H9 (cell line): ENCODE data around the gene EFCAB6. TPM values are rescaled to one million over a fixed set of nuclear protein-coding genes. Genes with fewer than 3 reads are reported as not detected.

ENCODE experiments used
- DNase-seq: peaks from one replicate; pipeline ENCODE4 v3.0.0-alpha.2; 2017
- H2AFZ ChIP-seq: one replicate; pipeline ENCODE4 v1.6.1; 2013; ENCODE audit warnings: mild to moderate bottlenecking, low read length, control low read depth, moderate library complexity
- H2AK5ac ChIP-seq: 2 replicates; pipeline ENCODE4 v1.6.1; 2013; ENCODE audit warnings: low read length, control low read depth, mixed read lengths; ENCODE audit not compliant: insufficient read length
- H2BK120ac ChIP-seq: one replicate; pipeline ENCODE4 v1.6.1; 2013; ENCODE audit warnings: low read depth, mild to moderate bottlenecking, low read length, control low read depth, inconsistent platforms; ENCODE audit not compliant: poor library complexity, severe bottlenecking
- H2BK12ac ChIP-seq: 2 replicates; pipeline ENCODE4 v1.6.1; 2013; ENCODE audit warnings: low read length, control low read depth, mixed read lengths, low read depth; ENCODE audit not compliant: insufficient read length
- H2BK15ac ChIP-seq: 2 replicates; pipeline ENCODE4 v1.6.1; 2013; ENCODE audit warnings: low read depth, low read length, control low read depth
- H2BK20ac ChIP-seq: one replicate; pipeline ENCODE4 v1.6.1; 2013; ENCODE audit warnings: low read depth, mild to moderate bottlenecking, low read length, control low read depth, inconsistent platforms; ENCODE audit not compliant: poor library complexity, severe bottlenecking
- H2BK5ac ChIP-seq: 2 replicates; pipeline ENCODE4 v1.6.1; 2013; ENCODE audit warnings: low read length, control low read depth, mixed read lengths; ENCODE audit not compliant: insufficient read length
- H3K14ac ChIP-seq: 2 replicates; pipeline ENCODE4 v1.6.1; 2013; ENCODE audit warnings: low read length, control low read depth; ENCODE audit not compliant: insufficient read depth
- H3K18ac ChIP-seq: 2 replicates; pipeline ENCODE4 v1.6.1; 2013; ENCODE audit warnings: low read depth, mild to moderate bottlenecking, mixed read lengths, low read length, control low read depth; ENCODE audit not compliant: insufficient read length
- H3K23ac ChIP-seq: 2 replicates; pipeline ENCODE4 v1.6.1; 2013; ENCODE audit warnings: low read length, control low read depth, mixed read lengths, low read depth; ENCODE audit not compliant: insufficient read length
- H3K23me2 ChIP-seq: 2 replicates; pipeline ENCODE4 v1.6.1; 2013; ENCODE audit warnings: low read depth, mild to moderate bottlenecking, mixed read lengths, low read length, control low read depth; ENCODE audit not compliant: insufficient read length, poor library complexity, severe bottlenecking
- H3K27ac ChIP-seq: 2 replicates; pipeline ENCODE4 v1.5.1; 2013; ENCODE audit warnings: low read length, control low read depth, mixed read lengths, low read depth; ENCODE audit not compliant: insufficient read length
- H3K27me3 ChIP-seq: 2 replicates; pipeline ENCODE4 v1.6.1; 2013; ENCODE audit warnings: low read length, control low read depth, inconsistent platforms; ENCODE audit not compliant: insufficient read depth
- H3K4ac ChIP-seq: 2 replicates; pipeline ENCODE4 v1.6.1; 2013; ENCODE audit warnings: low read depth, mild to moderate bottlenecking, control low read depth, inconsistent platforms, low read length, moderate library complexity
- H3K4me1 ChIP-seq: 2 replicates; pipeline ENCODE4 v1.6.1; 2013; ENCODE audit warnings: low read length, control low read depth, inconsistent platforms; ENCODE audit not compliant: insufficient read depth
- H3K4me2 ChIP-seq: 2 replicates; pipeline ENCODE4 v1.6.1; 2013; ENCODE audit warnings: low read length, control low read depth, mixed read lengths; ENCODE audit not compliant: insufficient read length, insufficient read depth
- H3K56ac ChIP-seq: 2 replicates; pipeline ENCODE4 v1.6.1; 2013; ENCODE audit warnings: low read depth, mild to moderate bottlenecking, mixed read lengths, low read length, control low read depth; ENCODE audit not compliant: insufficient read length
- H3K79me1 ChIP-seq: 2 replicates; pipeline ENCODE4 v1.6.1; 2013; ENCODE audit warnings: low read depth, mild to moderate bottlenecking, moderate library complexity, low read length, control low read depth, inconsistent platforms; ENCODE audit not compliant: insufficient read depth, poor library complexity, severe bottlenecking
- H3K79me2 ChIP-seq: 2 replicates; pipeline ENCODE4 v1.6.1; 2013; ENCODE audit warnings: low read length, control low read depth, inconsistent platforms; ENCODE audit not compliant: insufficient read depth
- H3K9ac ChIP-seq: 2 replicates; pipeline ENCODE4 v1.6.1; 2013; ENCODE audit warnings: low read length, control low read depth, mixed read lengths; ENCODE audit not compliant: insufficient read length; ENCODE audit errors: extremely low read depth
- H3K9me3 ChIP-seq: one replicate; pipeline ENCODE4 v1.6.1; 2013; ENCODE audit warnings: low read depth, low read length, inconsistent platforms; ENCODE audit not compliant: control insufficient read depth
- H3T11ph ChIP-seq: one replicate; pipeline ENCODE4 v1.6.1; 2013; ENCODE audit warnings: mild to moderate bottlenecking, low read length, control low read depth, inconsistent platforms
- H4K20me1 ChIP-seq: one replicate; pipeline ENCODE4 v1.6.1; 2013; ENCODE audit not compliant: control insufficient read depth, insufficient read length, insufficient read depth
- H4K5ac ChIP-seq: 2 replicates; pipeline ENCODE4 v1.6.1; 2013; ENCODE audit warnings: low read depth, mild to moderate bottlenecking, mixed read lengths, low read length, control low read depth; ENCODE audit not compliant: insufficient read length
- H4K8ac ChIP-seq: replicated peaks from 2 replicates; pipeline ENCODE4 v1.6.1; 2013; ENCODE audit warnings: low read length, control low read depth, mixed read lengths, low read depth; ENCODE audit not compliant: insufficient read length
- H4K91ac ChIP-seq: 2 replicates; pipeline ENCODE4 v1.6.1; 2013; ENCODE audit warnings: low read depth, mild to moderate bottlenecking, moderate library complexity, mixed read lengths, low read length, control low read depth; ENCODE audit not compliant: insufficient read length
- H3K27ac Mint-ChIP-seq, 3 experiments: 2 replicates in 2 of 3; 3 replicates in 1 of 3; pipeline ENCODE4 v1.8.0; 2020 to 2021; ENCODE audit warnings: mixed read lengths in 3 of 3, mild to moderate bottlenecking in 1 of 3, moderate library complexity in 1 of 3
- H3K27me3 Mint-ChIP-seq: 2 replicates; pipeline ENCODE4 v1.8.0; 2021; ENCODE audit warnings: low read depth, mild to moderate bottlenecking, moderate library complexity, mixed read lengths
- H3K36me3 Mint-ChIP-seq, 3 experiments: 2 replicates in 2 of 3; 3 replicates in 1 of 3; pipeline ENCODE4 v1.8.0; 2020 to 2021; ENCODE audit warnings: low read depth in 3 of 3, mixed read lengths in 3 of 3; ENCODE audit not compliant: insufficient read depth in 1 of 3
- H3K4me1 Mint-ChIP-seq, 2 experiments: 2 replicates each; pipeline ENCODE4 v1.8.0; 2020; ENCODE audit warnings: mixed read lengths in 2 of 2
- H3K4me3 Mint-ChIP-seq, 2 experiments: 2 replicates in 1 of 2; 3 replicates in 1 of 2; pipeline ENCODE4 v1.8.0; 2020 to 2021; ENCODE audit warnings: mild to moderate bottlenecking in 2 of 2, mixed read lengths in 2 of 2, moderate library complexity in 1 of 2
- H3K9me3 Mint-ChIP-seq, 2 experiments: 2 replicates in 1 of 2; 3 replicates in 1 of 2; pipeline ENCODE4 v1.8.0; 2020; ENCODE audit warnings: mild to moderate bottlenecking in 2 of 2, mixed read lengths in 2 of 2, moderate library complexity in 1 of 2
- WGBS: extraction: QIAGEN DNeasy Blood & Tissue Kit; methylation state at CpG from one replicate; pipeline ENCODE4 v1.1.7; 2013; ENCODE audit warnings: missing lambda C conversion rate, low lambda C conversion rate, mixed read lengths; ENCODE audit not compliant: insufficient read length; ENCODE audit errors: extremely low coverage; 5-methylcytosine and 5-hydroxymethylcytosine counted together
- total RNA-seq: library from RNA; stranded (reverse); gene quantifications from 2 replicates; pipeline ENCODE4 v1.2.1, GENCODE V29; 2021
- TF ChIP-seq, protein P1 (sequence below): fragments of 200-600 bp; sonication (generic); conservative IDR thresholded peaks from 3 replicates; pipeline ENCODE4 v1.8.0; 2021; ENCODE audit warnings: antibody characterized with exemption, mild to moderate bottlenecking

Gene EFCAB6
- total RNA-seq, 1 experiment from 2014 or later = 0.31 TPM

- H3K4me2 ChIP-seq = no peak overlapping the region
- no peak overlapping the region for H3K27ac ChIP-seq
- no peak for DNase-seq
- no peak overlapping the region for H2AK5ac ChIP-seq
- H3K79me2 ChIP-seq = no peaks in the 10 kb centered on the region
- peak overlapping the region in 1 of 3 experiments; percentile 32; a peak in 1 of 7 replicates for H3K27ac Mint-ChIP-seq
- WGBS = no CpG with 5 or more reads among the region's 6 CpGs
- no peak overlapping the region for H3K14ac ChIP-seq
- H3K56ac ChIP-seq = no peak overlapping the region
- no peak overlapping the region for H3K4ac ChIP-seq
- no peaks in the 10 kb centered on the region for H3K27me3 ChIP-seq
- no peak overlapping the region for H2BK12ac ChIP-seq
- H2BK120ac ChIP-seq = no peak overlapping the region
- H4K20me1 ChIP-seq = no peaks in the 10 kb centered on the region
- H3K18ac ChIP-seq = no peak overlapping the region
- H4K91ac ChIP-seq = no peak overlapping the region
- peaks cover 22 to 30% of the 10 kb centered on the region in 2 experiments for H3K4me1 Mint-ChIP-seq
- TF ChIP-seq, protein P1, sequence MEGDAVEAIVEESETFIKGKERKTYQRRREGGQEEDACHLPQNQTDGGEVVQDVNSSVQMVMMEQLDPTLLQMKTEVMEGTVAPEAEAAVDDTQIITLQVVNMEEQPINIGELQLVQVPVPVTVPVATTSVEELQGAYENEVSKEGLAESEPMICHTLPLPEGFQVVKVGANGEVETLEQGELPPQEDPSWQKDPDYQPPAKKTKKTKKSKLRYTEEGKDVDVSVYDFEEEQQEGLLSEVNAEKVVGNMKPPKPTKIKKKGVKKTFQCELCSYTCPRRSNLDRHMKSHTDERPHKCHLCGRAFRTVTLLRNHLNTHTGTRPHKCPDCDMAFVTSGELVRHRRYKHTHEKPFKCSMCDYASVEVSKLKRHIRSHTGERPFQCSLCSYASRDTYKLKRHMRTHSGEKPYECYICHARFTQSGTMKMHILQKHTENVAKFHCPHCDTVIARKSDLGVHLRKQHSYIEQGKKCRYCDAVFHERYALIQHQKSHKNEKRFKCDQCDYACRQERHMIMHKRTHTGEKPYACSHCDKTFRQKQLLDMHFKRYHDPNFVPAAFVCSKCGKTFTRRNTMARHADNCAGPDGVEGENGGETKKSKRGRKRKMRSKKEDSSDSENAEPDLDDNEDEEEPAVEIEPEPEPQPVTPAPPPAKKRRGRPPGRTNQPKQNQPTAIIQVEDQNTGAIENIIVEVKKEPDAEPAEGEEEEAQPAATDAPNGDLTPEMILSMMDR = no peak
- no peak overlapping the region for H3T11ph ChIP-seq
- no peaks in the 10 kb centered on the region for H3K9me3 ChIP-seq
- H3K36me3 Mint-ChIP-seq = no peaks in the 10 kb centered on the region
- no peaks in the 10 kb centered on the region for H3K9me3 Mint-ChIP-seq
- H3K23ac ChIP-seq = no peak overlapping the region
- no peaks in the 10 kb centered on the region for H3K23me2 ChIP-seq
- no peak overlapping the region for H4K5ac ChIP-seq
- no peak overlapping the region for H3K9ac ChIP-seq
- no peak overlapping the region for H2BK5ac ChIP-seq
- no peak overlapping the region for H2BK15ac ChIP-seq
- no peak overlapping the region for H4K8ac ChIP-seq
- no peak overlapping the region for H3K4me3 Mint-ChIP-seq
- peaks cover 11% of the 10 kb centered on the region for H3K27me3 Mint-ChIP-seq
- peaks cover 9% of the 10 kb centered on the region for H3K4me1 ChIP-seq
- H2BK20ac ChIP-seq = no peak overlapping the region
- H3K79me1 ChIP-seq = no peaks in the 10 kb centered on the region
- H2AFZ ChIP-seq = no peak overlapping the region
Measured at GRCh38 chr22:43747058-43747457, 65.0 kb downstream of the EFCAB6 start.
